HL-60 (cell line): ENCODE data around the gene A3GALT2.

Experiments
- DNase-seq, 2 experiments: peaks; one replicate each; pipeline ENCODE4 v3.0.0-alpha.2; 2010 to 2020; ENCODE audit warnings: low read depth in 1 of 2, low spot score in 1 of 2
- H3K27ac ChIP-seq: fragments of 250-450 bp; sonication (Bioruptor Pico); replicated peaks from 2 replicates; pipeline ENCODE4 v1.5.1; 2020; ENCODE audit warnings: mild to moderate bottlenecking, moderate library complexity
- H3K27me3 ChIP-seq: fragments of 250-450 bp; sonication (Bioruptor Pico); 2 replicates; pipeline ENCODE4 v1.5.1; 2021; ENCODE audit warnings: mild to moderate bottlenecking, moderate library complexity; ENCODE audit not compliant: insufficient read depth, poor library complexity, severe bottlenecking
- H3K4me3 ChIP-seq: replicated peaks from 2 replicates; pipeline ENCODE4 v1.5.1; 2011; ENCODE audit warnings: mild to moderate bottlenecking, control low read depth, low read length; ENCODE audit not compliant: insufficient read depth
- CTCF ChIP-seq: IDR thresholded peaks from one replicate; pipeline ENCODE4 v1.5.1; 2011; ENCODE audit warnings: low read length, control low read depth, inconsistent platforms; ENCODE audit not compliant: insufficient read depth
- GABPA ChIP-seq: IDR thresholded peaks from 2 replicates; pipeline ENCODE4 v1.6.1; 2012; ENCODE audit warnings: low read depth
- POLR2AphosphoS5 ChIP-seq: IDR thresholded peaks from 2 replicates; pipeline ENCODE4 v1.6.1; 2012; ENCODE audit warnings: low read depth
- REST ChIP-seq: IDR thresholded peaks from 2 replicates; pipeline ENCODE4 v1.6.1; 2012; ENCODE audit warnings: low read depth; ENCODE audit not compliant: insufficient replicate concordance
- SPI1 ChIP-seq: IDR thresholded peaks from 2 replicates; pipeline ENCODE4 v1.6.1; 2012; ENCODE audit warnings: low read depth, mild to moderate bottlenecking, borderline replicate concordance

The A3GALT2 gene

GRCh38 chr1:33276573-33277298 is 44.2 kb downstream of the A3GALT2 start:
- Histone ChIP-seq H3K27ac (no peak overlapping the region), H3K4me3 (no peak overlapping the region), H3K27me3 (no peaks in the 10 kb centered on the region)
- DNase-seq = no peak
- TF ChIP-seq CTCF (no peak), POLR2AphosphoS5 (no peak), SPI1 (no peak), GABPA (no peak), REST (no peak)

GRCh38 chr1:33275706-33276572 is 45.0 kb downstream of the A3GALT2 start:
- no peaks in the 10 kb centered on the region for H3K27me3 ChIP-seq
- no peak for TF ChIP-seq REST
- TF ChIP-seq CTCF = no peak
- no peak for TF ChIP-seq SPI1
- no peak for TF ChIP-seq POLR2AphosphoS5
- no peak for TF ChIP-seq GABPA
- no peak for DNase-seq
- H3K4me3 ChIP-seq = no peak overlapping the region
- H3K27ac ChIP-seq = no peak overlapping the region

GRCh38 chr1:33275195-33275594 is 45.7 kb downstream of the A3GALT2 start:
- H3K27ac ChIP-seq = no peak overlapping the region

More at GRCh38 chr1:33275195-33275594, 45.7 kb downstream of the A3GALT2 start:
- no peak overlapping the region for H3K4me3 ChIP-seq
- no peaks in the 10 kb centered on the region for H3K27me3 ChIP-seq
- TF ChIP-seq REST = no peak
- TF ChIP-seq POLR2AphosphoS5 = no peak
- TF ChIP-seq GABPA = no peak
- no peak for TF ChIP-seq SPI1
- no peak for TF ChIP-seq CTCF
- DNase-seq = no peak
